GM19455 (cell line): ENCODE results near the gene RAB2B.
A peak's percentile ranks its signal among the peaks of the same experiment; 100 is the strongest.

Source experiments
- ATAC-seq: cut with Tn5 transposase; IDR thresholded peaks from one replicate; pipeline ENCODE4 v1.9.1; 2021; ENCODE audit not compliant: unreplicated experiment

RAB2B gene

DNA sequence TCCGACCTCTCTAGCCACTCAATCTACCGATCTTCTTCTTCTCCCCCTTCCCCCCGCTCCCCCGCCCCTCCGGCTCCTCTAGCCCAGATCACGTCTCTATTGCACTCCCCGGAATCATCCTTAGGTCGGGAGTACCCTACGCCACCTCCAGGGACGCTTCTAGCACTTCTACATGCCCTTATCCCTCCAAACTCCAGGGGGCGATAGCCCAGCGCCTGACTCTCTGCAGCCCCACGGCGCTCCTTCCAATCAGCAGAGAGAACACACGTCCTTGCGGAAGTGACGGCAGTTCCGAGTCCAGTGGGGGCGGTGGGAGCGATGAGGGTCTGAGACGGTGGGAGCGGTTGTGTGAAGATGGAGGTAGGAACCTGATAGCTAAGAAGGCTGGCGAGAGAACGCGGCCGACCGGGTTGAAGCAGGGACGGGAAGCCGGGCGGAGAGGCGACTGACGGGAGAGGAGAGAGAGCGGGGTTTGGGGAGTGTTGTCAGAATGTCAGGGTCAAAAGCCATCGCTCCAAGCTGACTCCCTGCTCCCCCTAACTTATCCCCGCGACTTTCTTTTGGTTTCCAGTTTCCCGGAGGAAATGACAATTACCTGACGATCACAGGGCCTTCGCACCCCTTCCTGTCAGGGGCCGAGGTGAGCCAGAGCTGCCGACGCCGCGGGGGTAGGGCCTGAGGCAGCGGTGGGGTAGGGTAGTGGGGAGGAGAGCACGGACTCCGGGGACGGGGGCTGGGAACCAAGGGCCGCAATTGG, at the start of gene RAB2B, which contains the start of gene TOX4:
Gene RAB2B (minus strand): TSS at position 35 of the 757 bp plus-strand sequence. CDS start 87 bp downstream, outside the sequence.
Gene TOX4 (plus strand): TSS at position 271 of the 757 bp plus-strand sequence. CDS start 84 bp downstream, at position 355.
- peak; percentile 98 for ATAC-seq

DNA sequence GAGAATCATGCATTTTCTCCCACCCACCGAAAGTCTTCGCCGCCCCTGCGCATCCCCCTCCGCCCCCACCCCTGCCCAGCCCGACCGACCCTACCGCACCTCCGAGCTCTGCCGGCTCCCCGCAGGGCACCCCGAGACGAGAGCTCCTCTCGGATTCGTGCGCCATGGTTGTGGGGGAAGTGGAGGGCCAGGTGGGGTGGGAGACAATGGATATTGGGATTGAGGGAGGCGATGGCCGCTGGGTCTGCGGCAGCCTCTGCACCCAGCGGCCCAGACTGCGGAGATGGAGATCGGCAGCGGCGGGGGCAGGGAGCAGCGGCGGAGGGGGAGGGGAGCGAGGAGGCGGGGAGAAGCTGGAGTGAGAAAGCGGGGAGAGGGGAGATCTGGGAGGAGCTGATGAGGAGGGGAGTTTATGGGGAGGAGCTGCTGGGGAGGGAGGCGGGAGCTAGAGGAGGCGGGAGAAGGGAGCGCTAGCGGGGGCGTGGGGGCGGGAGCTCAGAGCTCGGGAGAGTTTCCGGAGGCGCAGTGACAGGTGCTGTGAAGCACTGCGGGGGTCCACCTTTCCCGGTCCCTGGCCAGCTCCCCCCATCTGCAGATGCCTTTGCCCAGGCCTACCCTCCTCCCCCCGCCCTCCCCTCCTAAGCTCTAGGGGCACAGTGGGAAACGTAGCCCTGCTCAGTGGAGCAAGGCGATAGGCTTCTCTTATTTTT, 49.4 kb upstream of the RAB2B start, which contains the start of gene SALL2:
Gene SALL2 (minus strand): TSS at position 385 of the 710 bp plus-strand sequence. CDS start 219 bp downstream, at position 166.
- ATAC-seq: no peak

DNA sequence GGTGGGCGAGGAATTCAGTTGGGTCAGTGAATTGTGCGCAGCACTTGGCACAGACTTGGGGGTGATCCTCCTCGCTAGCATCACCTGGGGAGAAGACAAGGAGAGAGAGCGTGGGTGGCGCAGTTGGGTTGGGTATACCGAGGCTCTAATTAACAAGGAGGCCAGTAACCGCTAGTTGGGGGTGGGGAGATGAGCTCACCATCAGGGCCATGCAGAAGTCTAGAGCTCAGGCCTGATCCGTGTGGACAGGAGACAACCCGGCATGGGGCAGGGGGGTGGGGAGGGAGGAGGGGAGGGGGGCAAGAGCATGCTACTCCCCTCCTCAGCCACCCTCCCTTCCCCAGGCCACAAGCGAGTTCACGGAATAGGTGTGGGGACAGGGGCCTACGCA, 48.8 kb upstream of the RAB2B start:
- no peak for ATAC-seq

DNA sequence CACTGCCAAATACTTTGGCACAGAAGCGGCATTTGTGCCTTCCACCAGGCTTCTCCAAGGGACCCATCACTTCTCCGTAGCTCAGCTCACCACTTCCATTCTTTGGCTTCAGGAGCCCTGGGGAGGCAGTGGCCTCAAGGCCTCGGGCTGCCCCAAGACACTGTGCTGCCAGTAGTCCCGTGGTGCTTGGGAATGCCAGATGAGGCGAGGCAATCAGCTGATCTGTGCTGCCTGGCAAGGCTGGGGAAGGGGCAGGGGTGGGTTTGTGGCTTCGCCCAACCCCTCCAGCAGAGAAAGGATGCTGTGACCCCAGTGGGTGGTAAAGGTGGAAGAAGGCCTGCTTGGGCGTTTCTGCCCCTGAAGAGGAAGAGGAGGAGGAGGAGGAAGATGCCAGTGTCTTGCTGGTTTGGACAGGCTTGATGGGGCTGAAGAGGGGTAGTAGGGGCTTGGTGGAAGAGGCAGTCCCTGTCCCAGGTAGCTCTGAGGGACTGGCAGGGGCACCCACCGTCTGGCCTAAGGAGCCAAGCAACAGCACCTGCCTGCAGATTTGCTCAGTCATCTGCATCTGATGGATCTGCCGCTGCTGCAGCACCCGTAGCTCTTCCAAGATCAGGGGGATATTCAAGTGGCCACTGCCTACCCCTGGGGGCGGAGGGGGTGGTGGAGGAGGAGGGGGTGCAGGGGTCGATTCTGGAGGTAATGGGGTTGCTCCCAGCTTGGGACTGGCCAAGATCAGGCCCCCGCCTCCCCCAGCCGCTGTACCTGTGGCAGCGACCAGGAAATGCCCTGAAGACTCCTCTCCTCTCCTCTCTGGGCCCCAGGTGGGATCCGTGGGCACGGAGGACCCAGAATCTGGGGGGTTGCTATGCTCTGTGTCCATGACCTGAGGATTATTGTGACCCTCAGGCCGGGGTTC, 48.1 kb upstream of the RAB2B start:
- ATAC-seq: no peak

DNA sequence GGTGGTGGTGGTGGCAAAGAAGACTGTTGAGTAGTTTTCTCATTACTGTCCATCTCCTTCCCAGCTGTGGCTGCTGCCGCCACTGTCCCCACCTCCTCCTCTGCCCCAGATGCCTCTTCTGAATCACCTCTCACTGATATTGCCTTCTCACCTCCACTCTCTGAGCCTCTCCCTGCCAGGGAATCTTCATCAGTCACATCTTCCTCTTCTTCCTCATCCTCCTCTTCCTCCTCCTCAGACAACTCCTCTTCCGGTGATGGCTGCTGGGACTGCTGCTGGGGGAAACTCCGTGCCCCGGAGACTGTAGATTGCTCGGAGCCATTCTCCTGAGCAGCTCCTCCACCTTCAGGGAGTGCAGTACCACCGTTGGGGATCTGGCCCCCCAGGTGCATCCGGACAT, 46.4 kb upstream of the RAB2B start:
- ATAC-seq: no peak

DNA sequence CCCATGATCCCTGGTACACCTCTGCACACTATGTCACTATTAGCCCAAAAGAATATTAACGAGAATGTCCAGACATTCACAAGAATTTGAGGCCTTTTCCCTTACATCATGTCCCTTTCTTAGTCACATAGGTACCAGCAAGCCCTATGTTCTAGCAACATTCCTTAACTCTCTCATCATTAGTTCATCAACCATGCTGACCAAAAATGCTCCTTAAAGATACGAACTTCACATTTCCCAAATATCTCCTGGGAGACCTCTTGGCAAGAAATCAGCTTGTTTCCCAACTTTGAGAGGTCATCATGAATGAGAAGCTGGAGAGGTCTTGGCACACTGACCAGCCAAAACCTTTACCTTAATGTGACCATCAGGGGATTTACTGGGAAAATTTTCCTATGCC, 44.7 kb upstream of the RAB2B start:
- ATAC-seq: no peak

DNA sequence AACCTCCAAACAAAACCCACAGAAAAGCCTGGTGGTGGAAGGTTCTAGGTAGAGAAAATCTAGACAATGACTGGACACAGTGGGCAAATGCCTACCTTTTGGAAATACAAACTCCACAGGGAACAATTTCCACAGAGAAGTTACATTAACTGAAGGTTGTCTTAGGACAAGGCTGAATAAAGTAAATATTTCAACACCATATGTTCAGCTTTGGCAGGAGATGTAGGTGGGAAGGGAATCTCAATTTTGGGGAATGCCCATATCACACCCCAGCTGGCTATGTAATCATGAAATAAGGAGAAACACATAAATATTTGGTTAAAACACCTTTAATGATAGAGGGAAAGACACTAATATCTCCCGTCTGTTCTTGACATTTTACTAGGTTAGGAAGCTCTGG, 44.0 kb upstream of the RAB2B start:
- ATAC-seq: no peak

DNA sequence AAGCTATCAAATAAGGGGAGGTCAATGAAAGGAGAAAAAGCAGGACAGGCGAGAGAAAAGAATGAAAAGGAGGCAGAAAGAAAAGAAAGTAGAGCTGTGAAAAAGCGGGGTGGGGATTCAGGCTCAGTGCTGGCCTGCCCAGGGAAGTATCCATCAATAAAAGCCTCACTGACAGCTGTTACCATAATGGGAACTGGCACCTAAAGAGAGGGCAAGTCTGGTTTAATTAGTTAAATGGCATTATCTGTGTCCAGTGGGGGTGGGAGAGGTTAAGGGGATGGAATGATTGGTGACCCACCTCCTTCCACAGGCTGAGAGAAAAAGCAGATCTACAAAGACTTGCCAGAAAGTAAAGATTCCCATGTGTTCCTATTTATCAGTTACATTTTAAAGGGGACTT, 42.0 kb upstream of the RAB2B start:
- no peak for ATAC-seq

DNA sequence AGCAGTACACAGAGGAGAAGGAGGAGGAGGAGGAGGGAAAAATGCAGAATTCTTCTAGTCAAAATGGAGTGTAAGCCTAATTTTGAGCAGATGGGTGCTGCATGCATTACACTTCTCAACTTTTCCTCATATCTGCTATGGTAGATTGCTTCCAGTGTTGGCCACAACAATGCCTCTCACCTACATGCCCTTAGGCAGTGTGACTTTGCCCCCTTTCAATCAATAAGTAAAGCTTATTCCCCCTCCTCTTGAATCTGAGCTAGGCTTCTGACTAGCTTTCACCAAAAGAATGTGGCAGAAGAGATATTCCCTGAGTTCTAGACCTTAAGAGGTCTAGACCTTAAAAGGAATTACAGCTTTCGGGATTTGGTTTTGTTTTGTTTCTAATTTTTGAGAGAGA, 37.6 kb upstream of the RAB2B start:
- ATAC-seq: no peak

DNA sequence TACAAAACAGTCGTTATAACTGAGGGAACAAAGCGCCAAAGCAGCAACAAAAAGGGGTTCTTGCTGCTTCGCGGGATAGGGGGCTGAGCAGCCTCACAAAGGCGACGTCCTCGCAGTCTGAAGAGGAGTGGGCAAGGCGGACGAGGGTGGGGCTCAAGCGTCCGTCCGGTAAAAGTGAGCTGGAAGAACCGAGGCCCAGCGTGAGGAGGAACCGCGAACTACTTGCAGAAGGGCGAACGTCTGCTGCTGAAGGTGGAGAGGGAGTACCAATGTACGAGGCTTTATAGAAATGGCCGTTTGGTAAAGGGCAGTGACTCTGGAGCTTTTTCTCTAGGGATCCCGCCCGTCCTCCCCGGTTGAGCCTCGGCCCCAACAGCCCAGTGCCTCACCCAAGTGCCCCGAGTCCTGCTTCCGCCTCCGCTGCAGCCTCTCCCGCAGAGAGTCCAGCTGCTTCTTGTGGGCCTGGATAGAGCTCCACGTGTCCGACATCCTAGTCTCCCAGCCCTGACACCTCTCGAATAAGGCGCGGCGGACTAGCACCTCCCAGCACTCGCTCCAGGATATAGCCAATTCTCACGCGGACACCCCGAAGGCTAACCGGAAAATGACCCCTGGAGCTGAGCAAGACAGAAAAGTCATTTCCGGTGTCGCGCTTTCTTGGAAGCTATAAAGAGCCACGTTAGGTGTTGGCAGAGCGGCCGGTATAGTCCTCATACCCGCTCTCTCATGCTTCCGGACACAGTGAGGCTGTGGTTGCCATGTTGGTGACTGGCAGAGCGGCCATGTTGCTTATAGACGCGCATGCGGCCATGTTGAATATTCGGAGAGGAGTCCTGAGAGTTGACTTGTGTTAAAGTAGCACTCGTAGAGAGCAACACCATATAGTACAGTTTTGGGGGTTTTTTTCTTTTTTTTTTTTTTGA, 34.2 kb upstream of the RAB2B start, which contains the start of gene METTL3:
Gene METTL3 (minus strand): TSS at position 606 of the 923 bp plus-strand sequence. CDS start 117 bp downstream, at position 489.
- peak; percentile 98 for ATAC-seq

DNA sequence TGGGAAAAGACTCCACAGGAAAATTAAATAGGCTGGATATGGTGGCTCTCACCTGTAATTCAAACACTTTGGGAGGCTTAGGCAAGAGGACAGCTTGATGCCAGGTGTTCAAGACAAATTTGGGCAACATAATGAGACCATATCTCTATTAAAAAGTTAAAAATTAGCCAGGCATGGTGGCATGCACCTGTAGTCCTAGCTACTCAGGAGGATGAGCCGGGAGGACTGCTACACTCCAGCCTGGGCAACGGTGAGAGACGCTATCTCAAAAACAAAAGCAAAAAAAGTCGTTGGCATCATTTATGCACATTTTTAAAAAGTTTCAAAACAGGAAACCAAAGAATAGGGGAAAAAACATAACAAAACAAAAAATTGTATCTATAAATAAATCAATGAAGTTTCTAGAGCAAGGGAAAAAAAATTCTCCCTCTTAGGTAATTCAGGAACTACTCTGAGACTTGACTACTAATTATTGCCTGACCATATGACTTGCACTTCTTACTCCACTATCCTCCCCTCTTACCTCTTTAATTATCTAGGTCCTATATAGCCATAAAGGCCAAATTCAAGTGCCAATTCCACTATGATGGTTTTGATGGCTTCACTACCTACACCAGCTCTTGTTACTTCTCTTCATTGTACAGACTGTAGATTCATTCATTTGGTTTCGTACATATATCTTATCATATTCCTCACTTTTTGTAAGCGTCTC, 32.8 kb upstream of the RAB2B start:
- no peak for ATAC-seq

DNA sequence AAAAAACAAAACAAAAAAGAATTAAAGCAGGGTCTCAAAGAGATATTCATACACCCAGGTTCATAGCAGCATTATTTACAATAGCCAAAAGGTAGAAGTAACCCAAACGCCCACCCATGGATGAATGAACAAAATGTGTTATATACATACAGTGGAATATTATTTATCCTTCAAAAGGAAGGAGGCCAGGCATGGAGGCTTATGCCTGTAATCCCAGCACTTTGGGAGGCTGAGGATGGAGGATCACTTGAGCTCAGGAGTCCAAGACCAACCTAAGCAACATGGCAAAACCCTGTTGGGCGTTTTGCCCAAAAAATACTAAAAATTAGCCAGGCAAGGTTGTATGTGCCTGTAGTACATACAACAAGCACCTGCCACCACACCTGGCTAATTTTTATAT, 29.8 kb upstream of the RAB2B start:
- no peak for ATAC-seq

DNA sequence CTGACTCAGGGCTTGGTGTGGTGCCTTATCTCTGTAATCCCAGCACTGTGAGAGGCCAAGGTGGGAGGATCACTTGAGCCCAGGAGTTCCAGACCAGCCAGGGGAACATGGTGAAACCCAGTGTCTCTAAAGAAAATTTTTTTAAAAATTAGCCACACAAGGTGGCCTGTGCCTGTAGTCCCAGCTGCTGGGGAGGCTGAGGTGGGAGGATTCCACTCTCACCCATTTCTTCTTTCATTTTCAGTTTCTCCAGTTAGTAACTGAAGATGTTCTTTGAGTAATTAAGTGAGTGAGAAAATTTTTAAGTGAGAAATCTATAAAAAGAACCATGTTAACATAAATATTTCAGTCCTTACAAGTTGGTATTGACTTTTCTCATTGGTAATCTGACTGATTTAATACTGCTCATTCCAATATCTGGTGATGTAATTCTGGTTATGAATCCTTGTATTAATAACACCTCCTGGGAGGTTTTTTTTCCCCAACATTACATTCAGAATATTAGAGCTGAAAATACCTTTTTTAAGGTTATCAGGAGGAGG, 28.3 kb upstream of the RAB2B start:
- peak; percentile 80 for ATAC-seq

DNA sequence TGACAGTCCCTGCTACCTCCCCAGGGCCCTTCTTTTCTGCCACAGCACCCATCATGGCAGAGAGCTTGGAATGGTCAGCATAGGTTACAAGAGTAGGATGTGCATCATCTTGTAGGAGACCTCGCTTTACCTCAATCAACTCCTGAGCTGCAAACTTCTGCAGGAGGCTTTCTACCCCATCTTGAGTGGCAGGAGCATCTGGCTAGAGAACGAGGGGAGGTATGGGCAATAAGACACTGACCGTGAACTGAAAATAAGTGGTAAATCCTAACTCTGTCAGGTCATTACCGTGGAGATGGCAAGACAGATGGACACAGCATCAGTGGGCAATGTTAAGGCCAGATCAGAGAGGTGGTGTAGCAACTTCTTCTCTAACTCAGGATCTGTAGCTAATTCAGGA, 26.6 kb upstream of the RAB2B start:
- ATAC-seq: no peak

DNA sequence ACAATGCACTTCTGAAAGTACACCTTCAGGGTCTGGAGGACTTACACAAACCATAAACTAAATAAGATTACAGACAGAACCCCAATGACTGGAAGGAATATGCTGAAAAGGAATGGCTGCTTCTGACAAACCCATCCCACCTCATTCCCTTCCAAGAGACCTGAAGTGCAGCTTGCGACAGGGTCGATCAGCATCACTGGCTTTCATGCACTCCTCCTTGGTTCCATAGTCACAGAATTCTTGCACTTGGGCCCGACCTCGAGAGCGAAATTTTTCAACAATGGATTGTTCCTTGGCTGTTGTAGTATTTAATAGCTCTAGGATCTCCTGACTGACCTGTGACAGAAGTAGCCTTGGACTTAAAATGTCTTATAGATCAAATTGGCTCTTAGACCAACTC, 24.8 kb upstream of the RAB2B start:
- ATAC-seq: no peak

DNA sequence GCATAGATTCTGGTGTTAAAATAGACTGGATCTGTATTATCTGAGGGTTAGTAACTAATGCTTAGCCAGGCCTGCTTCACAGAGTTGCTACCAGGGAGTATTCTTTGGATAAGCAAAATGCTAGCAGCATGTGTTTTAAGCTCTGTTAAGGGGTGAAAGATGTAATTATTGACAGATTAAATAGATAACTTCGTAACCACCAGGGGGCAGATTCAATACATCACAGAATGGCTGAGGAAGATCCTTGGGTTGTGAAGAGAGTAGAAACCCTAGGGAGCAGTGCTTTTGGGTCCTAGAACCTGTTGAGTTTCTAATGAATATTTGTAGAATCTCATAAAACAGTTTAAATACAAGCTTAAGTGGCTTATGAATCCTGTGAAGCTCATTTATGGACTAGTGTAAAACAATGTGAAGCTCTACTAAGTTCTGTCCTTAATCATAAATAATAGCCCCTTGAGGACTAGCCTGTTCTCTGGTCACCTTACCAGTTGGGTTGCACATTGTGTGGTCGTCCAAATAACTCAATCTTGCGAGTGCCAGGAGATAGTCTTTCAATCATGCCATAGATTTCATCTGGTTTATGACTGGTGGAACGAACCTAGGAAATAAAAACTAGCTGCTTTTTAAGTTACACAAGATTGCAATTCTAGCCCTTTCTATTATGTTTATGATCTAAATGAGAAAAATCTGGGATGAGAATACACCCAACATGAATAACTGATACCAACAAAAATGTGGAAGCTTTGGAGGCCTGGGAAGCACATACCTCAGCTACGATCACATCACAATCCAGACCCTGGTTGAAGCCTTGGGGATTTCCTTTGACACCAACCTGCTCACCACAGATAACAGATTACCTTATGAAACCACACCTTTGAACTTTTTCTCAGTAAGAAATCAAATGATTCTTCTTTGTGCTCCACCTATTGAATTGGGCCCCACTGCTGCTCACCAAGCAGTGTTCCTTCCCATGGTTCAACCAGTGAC, 22.1 kb upstream of the RAB2B start:
- ATAC-seq: no peak

DNA sequence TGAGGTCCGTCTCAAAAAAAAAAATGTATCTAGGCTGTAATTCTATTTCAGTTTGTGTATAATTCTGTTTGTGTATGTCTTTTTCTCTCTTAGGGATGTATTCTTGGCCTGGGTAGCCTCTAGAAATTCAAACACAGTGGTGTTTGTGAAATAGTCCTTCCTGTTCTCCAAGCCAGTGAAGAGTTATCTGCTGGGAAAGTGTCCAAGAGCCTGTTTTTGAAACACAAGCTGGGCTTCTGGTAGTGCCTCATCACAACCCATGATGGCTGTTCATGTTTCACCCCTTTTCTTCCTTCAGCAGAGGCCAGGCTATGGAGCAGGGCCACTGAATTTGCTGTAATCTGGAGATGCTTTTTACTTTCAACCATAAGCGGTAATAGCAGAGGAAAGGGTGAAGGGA, 19.7 kb upstream of the RAB2B start:
- no peak for ATAC-seq
